ENCODE measurements around the gene ALX3. TPM values are rescaled to one million over a fixed set of nuclear protein-coding genes. Genes with fewer than 3 reads are reported as not detected.

ALX3 gene
- total RNA-seq, 1 donor from 2014 or later = not detected

- peaks cover 26% of the 10 kb centered on the region for H3K36me3 Mint-ChIP-seq (ENCODE audit: low read depth, unreplicated experiment)
- DNase-seq (ENCODE audit: low read depth) = no peak
- no peak for FAIRE-seq
Measured at GRCh38 chr1:110053552-110054428, 16.7 kb downstream of the ALX3 start.

DNA sequence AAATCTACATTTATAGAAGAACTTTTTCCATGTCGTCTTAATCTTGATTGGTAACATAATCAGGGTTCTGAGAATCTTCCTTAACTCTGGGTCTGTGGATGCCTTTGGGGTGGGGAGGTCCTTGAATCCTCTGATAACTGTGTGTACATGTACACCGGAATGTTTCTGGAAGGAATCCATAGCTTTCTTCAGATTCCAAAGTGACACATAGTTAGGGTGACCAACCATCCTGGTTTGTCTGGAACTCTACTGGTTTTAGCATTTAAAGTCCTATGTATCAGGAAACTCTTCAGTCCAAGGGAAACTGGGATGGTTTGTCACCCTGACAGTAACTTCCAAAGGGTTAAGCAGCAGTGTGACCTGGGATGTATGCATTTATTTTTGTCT, 19.2 kb downstream of the ALX3 start:
- H3K36me3 ChIP-seq (ENCODE audit: insufficient read depth, low read length) = peaks cover 47% of the 10 kb centered on the region
- Mint-ChIP-seq H3K36me3 (ENCODE audit: low read depth, unreplicated experiment) (peaks cover 28% of the 10 kb centered on the region), H3K27me3 (ENCODE audit: low read depth, unreplicated experiment) (no peaks in the 10 kb centered on the region), H3K4me1 (ENCODE audit: low read depth, unreplicated experiment) (peaks cover 32% of the 10 kb centered on the region), H3K27ac (ENCODE audit: unreplicated experiment) (no peak overlapping the region), H3K9me3 (ENCODE audit: unreplicated experiment) (no peaks in the 10 kb centered on the region), H3K4me3 (ENCODE audit: unreplicated experiment) (no peak overlapping the region)
- no peak overlapping the region for H2AFZ ChIP-seq (ENCODE audit: low read depth, low read length)
- H3K9ac ChIP-seq (ENCODE audit: low read length) = no peak overlapping the region
- TF ChIP-seq, protein P1, sequence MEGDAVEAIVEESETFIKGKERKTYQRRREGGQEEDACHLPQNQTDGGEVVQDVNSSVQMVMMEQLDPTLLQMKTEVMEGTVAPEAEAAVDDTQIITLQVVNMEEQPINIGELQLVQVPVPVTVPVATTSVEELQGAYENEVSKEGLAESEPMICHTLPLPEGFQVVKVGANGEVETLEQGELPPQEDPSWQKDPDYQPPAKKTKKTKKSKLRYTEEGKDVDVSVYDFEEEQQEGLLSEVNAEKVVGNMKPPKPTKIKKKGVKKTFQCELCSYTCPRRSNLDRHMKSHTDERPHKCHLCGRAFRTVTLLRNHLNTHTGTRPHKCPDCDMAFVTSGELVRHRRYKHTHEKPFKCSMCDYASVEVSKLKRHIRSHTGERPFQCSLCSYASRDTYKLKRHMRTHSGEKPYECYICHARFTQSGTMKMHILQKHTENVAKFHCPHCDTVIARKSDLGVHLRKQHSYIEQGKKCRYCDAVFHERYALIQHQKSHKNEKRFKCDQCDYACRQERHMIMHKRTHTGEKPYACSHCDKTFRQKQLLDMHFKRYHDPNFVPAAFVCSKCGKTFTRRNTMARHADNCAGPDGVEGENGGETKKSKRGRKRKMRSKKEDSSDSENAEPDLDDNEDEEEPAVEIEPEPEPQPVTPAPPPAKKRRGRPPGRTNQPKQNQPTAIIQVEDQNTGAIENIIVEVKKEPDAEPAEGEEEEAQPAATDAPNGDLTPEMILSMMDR (IDR thresholded peaks at IDR 0.05; ENCODE audit: insufficient read depth, low read depth, low read length) = no peak
- H3K4me2 ChIP-seq (ENCODE audit: low read length) = no peak overlapping the region
- no peak overlapping the region for H3K27ac ChIP-seq (ENCODE audit: low read depth, low read length)
- no peaks in the 10 kb centered on the region for H3K27me3 ChIP-seq (ENCODE audit: insufficient read depth, low read length)
- H3K4me1 ChIP-seq (ENCODE audit: insufficient read depth, low read length) = peaks cover 14% of the 10 kb centered on the region
- no peak for DNase-seq (ENCODE audit: low read depth)
- H3K4me3 ChIP-seq (ENCODE audit: insufficient read depth, low read depth, low read length) = no peak overlapping the region
- peaks cover 35% of the 10 kb centered on the region for H4K20me1 ChIP-seq (ENCODE audit: insufficient read depth, low read length)
- no peak for FAIRE-seq
- H3K79me2 ChIP-seq (ENCODE audit: insufficient read depth, low read length) = no peaks in the 10 kb centered on the region
- H3K9me3 ChIP-seq (ENCODE audit: insufficient read depth, low read depth, low read length) = no peaks in the 10 kb centered on the region

More at GRCh38 chr1:110053552-110054428, 16.7 kb downstream of the ALX3 start:
- Histone ChIP-seq H3K27me3 (ENCODE audit: insufficient read depth, low read length) (no peaks in the 10 kb centered on the region), H3K4me1 (ENCODE audit: insufficient read depth, low read length) (peaks cover 23% of the 10 kb centered on the region), H3K4me2 (ENCODE audit: low read length) (no peak overlapping the region), H2AFZ (ENCODE audit: low read depth, low read length) (no peak overlapping the region), H3K27ac (ENCODE audit: low read depth, low read length) (no peak overlapping the region), H3K9me3 (ENCODE audit: insufficient read depth, low read depth, low read length) (no peaks in the 10 kb centered on the region), H3K36me3 (ENCODE audit: insufficient read depth, low read length) (peaks cover 42% of the 10 kb centered on the region), H3K4me3 (ENCODE audit: insufficient read depth, low read depth, low read length) (no peak overlapping the region), H3K9ac (ENCODE audit: low read length) (no peak overlapping the region), H4K20me1 (ENCODE audit: insufficient read depth, low read length) (peaks cover 57% of the 10 kb centered on the region), H3K79me2 (ENCODE audit: insufficient read depth, low read length) (no peaks in the 10 kb centered on the region)
- Mint-ChIP-seq H3K4me1 (ENCODE audit: low read depth, unreplicated experiment) (peaks cover 52% of the 10 kb centered on the region), H3K4me3 (ENCODE audit: unreplicated experiment) (peak overlapping the region; percentile 65), H3K27ac (ENCODE audit: unreplicated experiment) (peak overlapping the region; percentile 54), H3K27me3 (ENCODE audit: low read depth, unreplicated experiment) (no peaks in the 10 kb centered on the region), H3K9me3 (ENCODE audit: unreplicated experiment) (no peaks in the 10 kb centered on the region)
- TF ChIP-seq, protein P1 (IDR thresholded peaks at IDR 0.05; ENCODE audit: insufficient read depth, low read depth, low read length) = peak; percentile 88
- TF ChIP-seq EZH2 (IDR thresholded peaks at IDR 0.05; ENCODE audit: insufficient read depth, low read length) = no peak

Data from astrocyte (in vitro differentiated cells and primary cell).